ENCODE measurements around the gene PLOD1.

DNA sequence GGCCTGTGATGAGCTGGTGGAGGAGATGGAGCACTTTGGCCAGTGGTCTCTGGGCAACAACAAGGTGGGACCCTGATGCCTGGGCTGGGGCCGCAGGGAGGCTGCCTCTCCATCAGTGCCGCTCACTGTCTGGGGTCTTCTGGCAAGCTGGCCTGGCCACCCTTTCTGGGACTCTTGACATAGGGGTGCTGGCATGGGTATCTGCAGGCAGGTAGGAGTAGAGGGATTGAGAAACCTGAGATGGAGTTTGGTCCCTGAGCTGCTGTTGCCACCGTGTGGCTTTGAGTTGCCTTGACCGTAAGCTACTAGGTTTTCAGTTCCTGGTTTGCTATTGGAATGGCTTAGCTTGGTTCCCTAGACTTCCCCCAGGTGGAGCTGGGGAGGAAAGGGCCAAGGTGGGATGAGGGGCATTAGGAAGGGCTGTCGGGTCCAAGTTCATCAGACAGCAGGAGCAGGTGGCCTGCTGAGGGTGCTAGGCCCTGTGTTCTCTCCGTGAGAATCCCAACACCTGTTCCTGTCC, 32.6 kb downstream of the PLOD1 start:
- peak; percentile 70 to 92 for TF ChIP-seq CTCF (conservative IDR thresholded peaks at IDR 0.05; ENCODE audit: low read depth in 2 of 2)
- TF ChIP-seq NANOG (IDR thresholded peaks at IDR 0.05; ENCODE audit: borderline replicate concordance), result no peak
